B cell (primary cell): ENCODE measurements around the gene INSIG1. TPM values are rescaled to one million over a fixed set of nuclear protein-coding genes. Genes with fewer than 3 reads are reported as not detected.

ENCODE experiments used
- ATAC-seq: fragments of 200-7000 bp; cut with Tn5 transposase; one replicate; pipeline ENCODE4 v1.10.0; 2021; ENCODE audit warnings: low read depth, mild to moderate bottlenecking, moderate number of reproducible peaks, moderate library complexity
- CTCF ChIA-PET: fragments of 350-600 bp; sonication (Branson Sonifier 250); formaldehyde crosslinking; loops from one replicate; lab custom pipeline; 2021; ENCODE audit warnings: antibody characterized with exemption, inconsistent platforms; lab: Charles Lee
- POLR2A ChIA-PET: fragments of 350-600 bp; sonication (Branson Sonifier 250); formaldehyde crosslinking; loops from one replicate; lab custom pipeline; 2021; ENCODE audit warnings: antibody characterized with exemption; lab: Charles Lee
- DNase-seq: peaks from one replicate; pipeline ENCODE4 v3.0.0; 2013
- H2AFZ ChIP-seq: 2 replicates; pipeline ENCODE4 v1.6.1; 2012; ENCODE audit warnings: mild to moderate bottlenecking, low read depth, low read length; ENCODE audit not compliant: insufficient read depth, poor library complexity, severe bottlenecking
- H3K27ac ChIP-seq, 2 donors: 1 replicate in 1 of 2; 2 replicates in 1 of 2; pipeline ENCODE4 v1.5.1; 2012 to 2013; ENCODE audit warnings: low read length in 2 of 2, mild to moderate bottlenecking in 2 of 2, moderate library complexity in 1 of 2
- H3K27me3 ChIP-seq, 4 experiments: fragments of 200-600 bp in 1 of 4; sonication (generic) in 1 of 4; replicated peaks in 1 of 4; 1 replicate in 2 of 4; 2 replicates in 2 of 4; pipeline versions ENCODE4 v1.6.1 to v1.7.0; 2013 to 2016; ENCODE audit warnings: low read length in 3 of 4, mild to moderate bottlenecking in 2 of 4, mixed read lengths in 1 of 4, moderate library complexity in 1 of 4; ENCODE audit not compliant: insufficient read depth in 4 of 4, control insufficient read depth in 3 of 4; ENCODE audit errors: control extremely low read depth in 1 of 4
- H3K36me3 ChIP-seq, 2 experiments: replicated peaks in 1 of 2; 1 replicate in 1 of 2; 2 replicates in 1 of 2; pipeline versions ENCODE4 v1.6.1 to v1.7.1; 2013; ENCODE audit warnings: low read length in 1 of 2; ENCODE audit not compliant: insufficient read depth in 2 of 2, control insufficient read depth in 1 of 2; ENCODE audit errors: control extremely low read depth in 1 of 2, extremely low read depth in 1 of 2
- H3K4me1 ChIP-seq, 2 donors: fragments of 200-600 bp in 1 of 2; sonication (generic) in 1 of 2; 1 replicate in 1 of 2; 2 replicates in 1 of 2; pipeline versions ENCODE4 v1.5.1 to v1.6.1; 2013 to 2017; ENCODE audit warnings: low read length in 2 of 2; ENCODE audit not compliant: control insufficient read depth in 2 of 2, insufficient read depth in 2 of 2
- H3K4me2 ChIP-seq: replicated peaks from 2 replicates; pipeline ENCODE3; 2012; ENCODE audit warnings: mild to moderate bottlenecking, low read depth, low read length; ENCODE audit not compliant: poor library complexity, severe bottlenecking
- H3K4me3 ChIP-seq, 5 experiments: fragments of 200-600 bp in 1 of 5; sonication (generic) in 1 of 5; 1 replicate in 3 of 5; 2 replicates in 2 of 5; pipeline versions ENCODE4 v1.5.1 to v1.7.0; 2011 to 2016; ENCODE audit warnings: low read length in 4 of 5, mild to moderate bottlenecking in 4 of 5, low read depth in 2 of 5, control low read depth in 1 of 5, moderate library complexity in 1 of 5; ENCODE audit not compliant: insufficient read depth in 1 of 5; ENCODE audit errors: control extremely low read depth in 1 of 5, extremely low read depth in 1 of 5
- H3K79me2 ChIP-seq: fragments of 200-600 bp; sonication (generic); one replicate; pipeline ENCODE4 v1.6.0; 2016; ENCODE audit warnings: low read length; ENCODE audit not compliant: control insufficient read depth, insufficient read depth
- H3K9ac ChIP-seq: fragments of 200-600 bp; sonication (generic); 2 replicates; pipeline ENCODE4 v1.6.1; 2017; ENCODE audit warnings: mild to moderate bottlenecking, low read length, moderate library complexity
- H3K9me3 ChIP-seq, 3 donors: one replicate each; pipeline versions ENCODE4 v1.6.1 to v1.7.1; 2013; ENCODE audit warnings: low read length in 2 of 3; ENCODE audit not compliant: control insufficient read depth in 2 of 3, insufficient read depth in 1 of 3; ENCODE audit errors: control extremely low read depth in 1 of 3
- H4K20me1 ChIP-seq: 2 replicates; pipeline ENCODE4 v1.6.0; 2012; ENCODE audit warnings: mild to moderate bottlenecking, low read length; ENCODE audit not compliant: insufficient read depth, control insufficient read depth, poor library complexity, severe bottlenecking
- H3K27ac Mint-ChIP-seq: one replicate; pipeline ENCODE4 v1.8.0; 2021; ENCODE audit warnings: mixed read lengths
- H3K27me3 Mint-ChIP-seq: one replicate; pipeline ENCODE4 v1.8.0; 2021; ENCODE audit warnings: mixed read lengths
- H3K4me1 Mint-ChIP-seq: one replicate; pipeline ENCODE4 v1.8.0; 2021; ENCODE audit warnings: mixed read lengths
- H3K4me3 Mint-ChIP-seq: one replicate; pipeline ENCODE4 v1.8.0; 2021; ENCODE audit warnings: mixed read lengths
- H3K9me3 Mint-ChIP-seq: one replicate; pipeline ENCODE4 v1.8.0; 2022; ENCODE audit warnings: mixed read lengths; ENCODE audit not compliant: insufficient read depth
- EZH2 ChIP-seq: IDR thresholded peaks from 2 replicates; pipeline ENCODE4 v1.6.1; 2012; ENCODE audit warnings: borderline replicate concordance, low read depth, mild to moderate bottlenecking, moderate library complexity, low read length; ENCODE audit not compliant: insufficient read depth, poor library complexity, severe bottlenecking
- WGBS: methylation state at CpG from one replicate; pipeline ENCODE4 v1.1.5; 2013; ENCODE audit warnings: missing lambda C conversion rate; ENCODE audit not compliant: insufficient coverage; 5-methylcytosine and 5-hydroxymethylcytosine counted together
- intact Hi-C: fragments of 100-400 bp; cut with micrococcal nuclease; formaldehyde crosslinking; loops from one replicate; pipeline ENCODE4 v1.10.0; 2022
- polyA plus RNA-seq: library from polyadenylated mRNA; depleted of rRNA; stranded (reverse); fragments of >200 nt; gene quantifications from 2 replicates; pipeline ENCODE4 v1.2.3, GENCODE V29; 2012
- total RNA-seq, 2 donors: library from RNA; stranded (reverse); fragments of 120-200 nt in 1 of 2; gene quantifications; 1 replicate in 1 of 2; 2 replicates in 1 of 2; pipeline versions ENCODE4 v1.2.3 to v1.2.4, GENCODE V29; 2013 to 2022
- TF ChIP-seq, protein P1 (sequence below): fragments of 200-600 bp; IDR thresholded peaks from one replicate; pipeline ENCODE4 v1.8.0; 2022; ENCODE audit warnings: antibody characterized with exemption, mild to moderate bottlenecking

Gene INSIG1
- total and polyA plus RNA-seq, 2 donors (not counting 1 experiment from before 2014, with no cell fraction given), result 32.2 to 56.2 TPM

DNA sequence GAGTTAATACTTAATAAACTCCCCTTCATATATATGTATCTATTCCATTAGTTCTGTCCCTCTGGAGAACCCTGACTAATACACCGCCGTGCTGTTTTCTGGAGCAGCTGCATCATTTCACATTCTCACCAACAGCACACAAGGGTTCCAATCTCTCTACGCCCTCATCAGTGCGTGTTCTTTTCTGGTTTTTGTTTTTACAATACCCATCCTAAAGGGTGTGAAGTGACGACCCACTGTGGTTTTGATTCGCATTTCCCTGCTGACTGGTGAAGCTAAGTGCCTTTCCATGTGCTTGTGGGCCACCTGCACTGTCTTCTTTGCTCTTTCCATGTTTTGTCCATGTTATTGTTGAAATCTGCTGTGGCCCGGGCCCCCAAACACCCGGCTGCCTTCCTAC is 11.0 kb upstream of the INSIG1 start:
- DNase-seq (no peak), ATAC-seq (no peak)
- H3K4me1 ChIP-seq, result peaks cover 23 to 58% of the 10 kb centered on the region in 2 donors
- H2AFZ ChIP-seq, result no peak overlapping the region
- peaks cover 27% of the 10 kb centered on the region for H3K27me3 Mint-ChIP-seq
- no peaks in the 10 kb centered on the region for H3K27me3 ChIP-seq
- no peaks in the 10 kb centered on the region for H4K20me1 ChIP-seq
- peaks cover 38% of the 10 kb centered on the region for H3K4me1 Mint-ChIP-seq
- no peak overlapping the region for H3K4me3 ChIP-seq
- H3K9me3 Mint-ChIP-seq, result no peaks in the 10 kb centered on the region
- H3K36me3 ChIP-seq, result no peaks in the 10 kb centered on the region
- H3K4me3 Mint-ChIP-seq, result no peak overlapping the region
- ChIA-PET CTCF (no interaction called here), POLR2A (no interaction called here)
- 75% methylated on average over 6 of the region's 8 CpGs for WGBS
- H3K9ac ChIP-seq, result no peak overlapping the region
- H3K27ac ChIP-seq, result no peak overlapping the region
- peaks cover 0 to 7% (median 0%) of the 10 kb centered on the region in 3 donors for H3K9me3 ChIP-seq
- H3K79me2 ChIP-seq, result no peaks in the 10 kb centered on the region
- no peak overlapping the region for H3K27ac Mint-ChIP-seq
- H3K4me2 ChIP-seq, result no peak overlapping the region
- intact Hi-C loops, result no loop called here
- TF ChIP-seq EZH2, result no peak
- TF ChIP-seq, protein P1, sequence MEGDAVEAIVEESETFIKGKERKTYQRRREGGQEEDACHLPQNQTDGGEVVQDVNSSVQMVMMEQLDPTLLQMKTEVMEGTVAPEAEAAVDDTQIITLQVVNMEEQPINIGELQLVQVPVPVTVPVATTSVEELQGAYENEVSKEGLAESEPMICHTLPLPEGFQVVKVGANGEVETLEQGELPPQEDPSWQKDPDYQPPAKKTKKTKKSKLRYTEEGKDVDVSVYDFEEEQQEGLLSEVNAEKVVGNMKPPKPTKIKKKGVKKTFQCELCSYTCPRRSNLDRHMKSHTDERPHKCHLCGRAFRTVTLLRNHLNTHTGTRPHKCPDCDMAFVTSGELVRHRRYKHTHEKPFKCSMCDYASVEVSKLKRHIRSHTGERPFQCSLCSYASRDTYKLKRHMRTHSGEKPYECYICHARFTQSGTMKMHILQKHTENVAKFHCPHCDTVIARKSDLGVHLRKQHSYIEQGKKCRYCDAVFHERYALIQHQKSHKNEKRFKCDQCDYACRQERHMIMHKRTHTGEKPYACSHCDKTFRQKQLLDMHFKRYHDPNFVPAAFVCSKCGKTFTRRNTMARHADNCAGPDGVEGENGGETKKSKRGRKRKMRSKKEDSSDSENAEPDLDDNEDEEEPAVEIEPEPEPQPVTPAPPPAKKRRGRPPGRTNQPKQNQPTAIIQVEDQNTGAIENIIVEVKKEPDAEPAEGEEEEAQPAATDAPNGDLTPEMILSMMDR, result no peak

DNA sequence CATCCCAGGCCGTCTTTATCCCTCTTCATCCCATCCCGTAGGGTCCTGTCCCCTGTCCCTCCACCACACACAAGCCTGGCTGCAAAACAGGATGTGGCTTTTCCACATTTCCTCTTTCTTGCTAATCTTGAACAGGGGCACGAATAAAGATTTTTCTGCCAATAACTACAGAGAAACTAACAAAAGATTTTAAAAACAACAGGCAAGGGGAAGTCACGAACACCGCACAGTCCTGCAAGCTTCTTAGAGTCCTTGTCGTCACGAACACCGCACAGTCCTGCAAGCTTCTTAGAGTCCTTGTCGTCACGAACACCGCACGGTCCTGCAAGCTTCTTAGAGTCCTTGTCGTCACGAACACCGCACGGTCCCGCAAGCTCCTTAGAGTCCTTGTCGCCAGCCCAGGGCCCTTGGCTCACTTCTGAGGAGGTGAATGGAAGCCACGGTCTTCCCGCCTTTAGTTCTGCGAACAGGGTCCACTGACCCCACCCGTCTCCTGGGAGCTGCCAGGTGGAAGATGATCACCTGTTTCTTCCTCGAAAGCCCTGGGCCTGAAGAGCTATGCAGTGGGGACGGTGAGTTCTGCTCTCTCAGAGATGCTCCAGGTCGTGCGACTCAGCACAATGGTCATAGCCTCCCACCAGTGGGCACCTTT is 10.3 kb upstream of the INSIG1 start:
- DNase-seq (no peak), ATAC-seq (no peak)
- H3K4me3 Mint-ChIP-seq, result no peak overlapping the region
- Histone ChIP-seq H3K4me1 (peaks cover 21 to 53% of the 10 kb centered on the region in 2 donors), H3K27me3 (no peaks in the 10 kb centered on the region), H2AFZ (no peak overlapping the region), H3K36me3 (no peaks in the 10 kb centered on the region), H3K4me3 (no peak overlapping the region), H3K9ac (no peak overlapping the region), H3K4me2 (no peak overlapping the region), H3K9me3 (peaks cover 0 to 7% (median 0%) of the 10 kb centered on the region in 3 donors), H3K79me2 (no peaks in the 10 kb centered on the region), H4K20me1 (no peaks in the 10 kb centered on the region), H3K27ac (no peak overlapping the region)
- POLR2A ChIA-PET, result no interaction called here
- peaks cover 34% of the 10 kb centered on the region for H3K4me1 Mint-ChIP-seq
- CTCF ChIA-PET, result no interaction called here
- peaks cover 27% of the 10 kb centered on the region for H3K27me3 Mint-ChIP-seq
- no peaks in the 10 kb centered on the region for H3K9me3 Mint-ChIP-seq
- intact Hi-C loops, result no loop called here
- no peak overlapping the region for H3K27ac Mint-ChIP-seq
- WGBS, result 58% methylated on average over 23 of the region's 26 CpGs
- TF ChIP-seq EZH2, result no peak
- TF ChIP-seq, protein P1, result no peak
